Measurements from ENCODE around the gene PRAC2. TPM values are rescaled to one million over a fixed set of nuclear protein-coding genes. Genes with fewer than 3 reads are reported as not detected.

Gene PRAC2
- total and polyA plus RNA-seq, 4 experiments from 2014 or later: not detected

DNA sequence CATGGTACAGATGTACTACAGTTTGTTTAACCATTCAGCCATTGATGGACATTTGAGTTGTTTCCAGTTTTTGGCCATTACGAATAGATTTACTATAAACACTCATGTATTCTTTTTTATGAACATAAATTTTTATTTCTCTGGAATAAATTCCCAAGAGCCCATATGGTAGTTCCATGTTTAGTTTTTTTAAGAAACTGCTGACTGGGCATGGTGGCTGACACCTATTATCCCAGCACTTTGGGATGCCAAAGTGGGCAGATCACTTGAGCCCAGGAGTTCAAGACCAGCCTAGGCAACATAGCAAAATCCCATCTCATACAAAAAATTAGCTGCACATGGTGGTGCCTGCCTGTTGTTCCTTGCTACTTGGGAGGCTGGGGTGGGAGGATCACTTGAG, 30.9 kb upstream of the PRAC2 start:
- peaks cover 0 to 3% of the 10 kb centered on the region in 2 donors for H3K36me3 Mint-ChIP-seq
- CTCF ChIA-PET (ENCODE audit: partially characterized antibody): interaction anchor here (1.7 kb wide), 1 partner anchor 11 kb away, joined by 3 read pairs; no protein-coding TSS in a partner anchor

DNA sequence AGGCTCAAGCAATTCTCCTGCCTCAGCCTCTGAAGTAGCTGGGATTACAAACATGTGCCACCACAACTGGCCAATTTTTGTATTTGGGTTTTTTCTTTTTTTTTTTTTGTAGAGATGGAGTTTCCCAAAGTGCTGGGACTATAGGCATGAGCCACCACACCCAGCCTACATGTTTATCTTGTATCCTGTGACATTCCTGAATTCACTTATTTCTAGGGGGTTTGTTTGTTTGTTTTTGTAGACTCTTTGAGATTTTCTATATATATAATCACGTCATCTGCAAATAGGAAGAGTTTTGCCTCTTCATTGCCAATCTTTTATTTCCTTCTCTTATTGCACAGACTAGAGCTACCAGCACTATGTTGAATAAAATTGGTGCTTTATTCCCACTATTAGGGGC, 29.8 kb upstream of the PRAC2 start:
- Mint-ChIP-seq H3K27me3 (peaks cover 24 to 25% of the 10 kb centered on the region in 2 donors), H3K27ac (no peak overlapping the region), H3K4me1 (no peaks in the 10 kb centered on the region), H3K36me3 (peaks cover 0 to 3% of the 10 kb centered on the region in 2 donors), H3K4me3 (no peak overlapping the region), H3K9me3 (peaks cover 0 to 17% (median 6%) of the 10 kb centered on the region in 8 donors)
- intact Hi-C loops (cut with micrococcal nuclease): no loop called here
- no peaks in the 10 kb centered on the region for H3K4me1 ChIP-seq (ENCODE audit: insufficient read depth, low read length)
- DNase-seq: no peak
- no peak overlapping the region for H3K4me3 ChIP-seq (ENCODE audit: low read length in 2 of 2)
- H3K27ac ChIP-seq (ENCODE audit: low read depth, low read length): no peak overlapping the region
- no peaks in the 10 kb centered on the region for H3K9me3 ChIP-seq (ENCODE audit: control insufficient read depth in 1 of 2, low read length in 2 of 2)
- ChIA-PET POLR2A (ENCODE audit: partially characterized antibody) (no interaction called here), CTCF (ENCODE audit: partially characterized antibody) (interaction anchor here (1.0 to 1.7 kb wide), 2 partner anchors 12 to 15 kb away, joined by 3 read pairs; no protein-coding TSS in a partner anchor)
- H3K27me3 ChIP-seq (ENCODE audit: insufficient read depth, low read length): peaks cover 12% of the 10 kb centered on the region
- no peaks in the 10 kb centered on the region for H3K36me3 ChIP-seq (ENCODE audit: insufficient read depth, low read length)

More for the DNA sequence above, 30.9 kb upstream of the PRAC2 start:
- no peak for DNase-seq
- peaks cover 0 to 17% (median 6%) of the 10 kb centered on the region in 8 donors for H3K9me3 Mint-ChIP-seq
- Histone ChIP-seq H3K36me3 (ENCODE audit: insufficient read depth, low read length) (no peaks in the 10 kb centered on the region), H3K4me3 (ENCODE audit: low read length in 2 of 2) (no peak overlapping the region), H3K27ac (ENCODE audit: low read depth, low read length) (no peak overlapping the region), H3K27me3 (ENCODE audit: insufficient read depth, low read length) (peaks cover 7% of the 10 kb centered on the region), H3K4me1 (ENCODE audit: insufficient read depth, low read length) (no peaks in the 10 kb centered on the region), H3K9me3 (ENCODE audit: control insufficient read depth in 1 of 2, low read length in 2 of 2) (no peaks in the 10 kb centered on the region)
- intact Hi-C loops (cut with micrococcal nuclease): no loop called here
- peaks cover 21 to 22% of the 10 kb centered on the region in 2 donors for H3K27me3 Mint-ChIP-seq
- H3K27ac Mint-ChIP-seq: no peak overlapping the region
- no peak overlapping the region for H3K4me3 Mint-ChIP-seq
- H3K4me1 Mint-ChIP-seq: no peaks in the 10 kb centered on the region
- POLR2A ChIA-PET (ENCODE audit: partially characterized antibody): no interaction called here

DNA sequence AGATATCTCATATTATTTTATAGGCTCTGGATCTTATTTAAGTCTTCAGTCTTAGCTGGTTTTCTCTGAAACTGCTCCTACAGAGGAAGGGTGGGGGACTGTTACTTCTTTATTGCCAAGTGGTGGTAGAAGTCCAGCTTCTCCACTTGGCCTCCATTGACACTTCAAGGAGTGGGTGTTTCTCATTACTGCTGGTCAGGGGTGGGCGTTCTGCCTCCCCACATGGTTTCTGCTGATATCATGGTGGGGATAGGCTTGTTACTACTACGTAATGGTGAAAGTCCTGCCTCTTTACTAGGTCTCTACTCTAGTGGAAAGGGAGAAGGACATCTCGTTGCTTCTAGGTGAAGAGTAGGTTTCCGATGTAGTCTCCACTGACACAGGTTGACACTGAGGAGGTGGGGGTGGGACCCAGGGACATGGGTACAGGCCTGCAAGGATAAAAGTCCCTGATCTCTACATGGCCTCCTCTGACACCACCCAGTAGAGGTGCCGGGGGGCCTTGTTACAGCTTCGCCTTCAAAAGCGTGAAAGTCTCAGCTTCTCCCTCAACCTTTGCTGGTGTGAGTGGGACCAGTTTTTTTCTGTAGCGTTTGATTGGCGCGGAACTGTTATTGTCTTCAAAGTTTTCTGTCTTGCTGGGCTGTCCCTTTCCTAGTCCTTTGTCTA, 21.0 kb upstream of the PRAC2 start:
- H3K4me1 Mint-ChIP-seq: no peaks in the 10 kb centered on the region
- Histone ChIP-seq H3K36me3 (ENCODE audit: insufficient read depth, low read length) (no peaks in the 10 kb centered on the region), H3K4me3 (ENCODE audit: low read length in 2 of 2) (no peak overlapping the region), H3K4me1 (ENCODE audit: insufficient read depth, low read length) (no peaks in the 10 kb centered on the region), H3K27ac (ENCODE audit: low read depth, low read length) (no peak overlapping the region), H3K9me3 (ENCODE audit: control insufficient read depth in 1 of 2, low read length in 2 of 2) (no peaks in the 10 kb centered on the region), H3K27me3 (ENCODE audit: insufficient read depth, low read length) (peaks cover 27% of the 10 kb centered on the region)
- no peak overlapping the region for H3K4me3 Mint-ChIP-seq
- ChIA-PET POLR2A (ENCODE audit: partially characterized antibody) (no interaction called here), CTCF (ENCODE audit: partially characterized antibody) (no interaction called here)
- peaks cover 37 to 41% of the 10 kb centered on the region in 2 donors for H3K27me3 Mint-ChIP-seq
- H3K9me3 Mint-ChIP-seq: no peaks in the 10 kb centered on the region
- intact Hi-C loops (cut with micrococcal nuclease): no loop called here
- H3K36me3 Mint-ChIP-seq: no peaks in the 10 kb centered on the region
- DNase-seq: no peak
- H3K27ac Mint-ChIP-seq: no peak overlapping the region

DNA sequence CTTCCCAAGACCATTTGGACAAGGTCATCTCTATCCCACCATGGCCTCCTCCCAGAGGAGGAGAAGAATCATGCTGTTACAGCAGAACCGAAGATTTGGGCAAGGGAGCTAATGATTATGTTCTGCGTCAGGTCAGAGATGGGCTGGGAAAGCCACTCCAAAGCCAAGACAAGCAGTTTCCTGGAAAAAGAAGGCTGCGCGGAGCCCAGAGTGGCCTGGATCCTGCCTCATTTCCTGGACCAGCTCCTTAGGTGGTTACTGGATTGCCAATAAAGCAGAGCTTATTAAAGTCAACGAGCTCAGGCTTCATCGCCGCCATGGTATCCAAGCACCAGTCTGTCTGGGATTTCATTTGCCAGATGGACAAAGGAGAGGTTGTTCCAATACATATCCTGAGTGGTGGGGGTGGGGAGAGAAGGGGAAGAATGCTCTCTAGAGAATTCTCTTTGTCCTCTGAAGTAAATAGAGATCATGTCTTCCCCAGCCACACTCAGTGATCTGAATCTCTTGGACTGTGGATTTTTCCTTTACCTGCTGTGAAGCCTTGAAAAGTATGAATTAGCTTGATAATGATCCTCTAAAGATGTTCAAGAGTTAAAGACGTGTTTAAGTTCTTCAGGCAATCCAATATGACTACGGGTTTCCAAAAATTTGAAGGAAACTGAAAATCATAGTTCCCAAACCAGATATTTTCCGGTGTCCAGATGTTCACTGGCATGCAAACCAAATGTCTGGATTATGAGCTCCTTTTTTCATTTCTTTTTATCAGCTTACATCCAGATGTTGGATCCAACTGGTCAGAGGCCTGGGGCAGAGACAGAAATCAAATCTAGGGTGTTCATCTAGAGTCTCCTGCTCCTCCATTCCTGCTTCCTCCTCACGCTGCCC, 18.4 kb upstream of the PRAC2 start:
- ChIA-PET CTCF (ENCODE audit: partially characterized antibody) (interaction anchor here (0.8 to 1.7 kb wide), 3 partner anchors 20 to 174 kb away, joined by 3 to 6 read pairs (median 4); no protein-coding TSS in a partner anchor), POLR2A (ENCODE audit: partially characterized antibody) (no interaction called here)
- H3K4me1 Mint-ChIP-seq: no peaks in the 10 kb centered on the region
- Histone ChIP-seq H3K27ac (ENCODE audit: low read depth, low read length) (no peak overlapping the region), H3K4me3 (ENCODE audit: low read length in 2 of 2) (no peak overlapping the region), H3K27me3 (ENCODE audit: insufficient read depth, low read length) (peaks cover 21% of the 10 kb centered on the region), H3K36me3 (ENCODE audit: insufficient read depth, low read length) (no peaks in the 10 kb centered on the region), H3K9me3 (ENCODE audit: control insufficient read depth in 1 of 2, low read length in 2 of 2) (no peaks in the 10 kb centered on the region), H3K4me1 (ENCODE audit: insufficient read depth, low read length) (no peaks in the 10 kb centered on the region)
- no peak overlapping the region for H3K27ac Mint-ChIP-seq
- intact Hi-C loops (cut with micrococcal nuclease): no loop called here
- H3K9me3 Mint-ChIP-seq: no peaks in the 10 kb centered on the region
- DNase-seq: no peak
- no peak overlapping the region for H3K4me3 Mint-ChIP-seq
- no peaks in the 10 kb centered on the region for H3K36me3 Mint-ChIP-seq
- peaks cover 41 to 46% of the 10 kb centered on the region in 2 donors for H3K27me3 Mint-ChIP-seq

GRCh38 chr17:48711128-48711527, 11.9 kb upstream of the PRAC2 start:
- intact Hi-C loops (cut with micrococcal nuclease): no loop called here
- H3K27me3 Mint-ChIP-seq: peaks cover 45 to 50% of the 10 kb centered on the region in 2 donors
- Histone ChIP-seq H3K36me3 (ENCODE audit: insufficient read depth, low read length) (no peaks in the 10 kb centered on the region), H3K9me3 (ENCODE audit: control insufficient read depth in 1 of 2, low read length in 2 of 2) (no peaks in the 10 kb centered on the region), H3K27ac (ENCODE audit: low read depth, low read length) (no peak overlapping the region), H3K27me3 (ENCODE audit: insufficient read depth, low read length) (peaks cover 21% of the 10 kb centered on the region), H3K4me3 (ENCODE audit: low read length in 2 of 2) (no peak overlapping the region), H3K4me1 (ENCODE audit: insufficient read depth, low read length) (peaks cover 3% of the 10 kb centered on the region)
- no peaks in the 10 kb centered on the region for H3K4me1 Mint-ChIP-seq
- no peak for DNase-seq
- no peak overlapping the region for H3K4me3 Mint-ChIP-seq
- no peak overlapping the region for H3K27ac Mint-ChIP-seq
- no peaks in the 10 kb centered on the region for H3K9me3 Mint-ChIP-seq
- POLR2A ChIA-PET (ENCODE audit: partially characterized antibody): no interaction called here
- CTCF ChIA-PET (ENCODE audit: partially characterized antibody): no interaction called here
- H3K36me3 Mint-ChIP-seq: no peaks in the 10 kb centered on the region

GRCh38 chr17:48715496-48716399, 7.2 kb upstream of the PRAC2 start:
- Mint-ChIP-seq H3K36me3 (peaks cover 0 to 2% of the 10 kb centered on the region in 2 donors), H3K4me3 (no peak overlapping the region), H3K9me3 (peaks cover 0 to 21% (median 6%) of the 10 kb centered on the region in 8 donors), H3K4me1 (peaks cover 7 to 28% (median 15%) of the 10 kb centered on the region in 4 donors), H3K27me3 (peaks cover 58 to 66% of the 10 kb centered on the region in 2 donors), H3K27ac (peak overlapping the region in 2 of 7 donors; percentile 41 to 75)
- Histone ChIP-seq H3K27me3 (ENCODE audit: insufficient read depth, low read length) (peaks cover 55% of the 10 kb centered on the region), H3K4me3 (ENCODE audit: low read length in 2 of 2) (no peak overlapping the region), H3K36me3 (ENCODE audit: insufficient read depth, low read length) (no peaks in the 10 kb centered on the region), H3K27ac (ENCODE audit: low read depth, low read length) (no peak overlapping the region), H3K9me3 (ENCODE audit: control insufficient read depth in 1 of 2, low read length in 2 of 2) (no peaks in the 10 kb centered on the region), H3K4me1 (ENCODE audit: insufficient read depth, low read length) (peaks cover 13% of the 10 kb centered on the region)
- CTCF ChIA-PET (ENCODE audit: partially characterized antibody): no interaction called here
- intact Hi-C loops (cut with micrococcal nuclease): loop anchor here (5.0 kb wide), 1 partner anchor 37 kb away; no protein-coding TSS in a partner anchor
- DNase-seq: no peak
- POLR2A ChIA-PET (ENCODE audit: partially characterized antibody): interaction anchor here (1.0 kb wide), 1 partner anchor 12 kb away, joined by 3 read pairs; no protein-coding TSS in a partner anchor
